Measurements from ENCODE around the gene INMT.

The INMT gene

DNA sequence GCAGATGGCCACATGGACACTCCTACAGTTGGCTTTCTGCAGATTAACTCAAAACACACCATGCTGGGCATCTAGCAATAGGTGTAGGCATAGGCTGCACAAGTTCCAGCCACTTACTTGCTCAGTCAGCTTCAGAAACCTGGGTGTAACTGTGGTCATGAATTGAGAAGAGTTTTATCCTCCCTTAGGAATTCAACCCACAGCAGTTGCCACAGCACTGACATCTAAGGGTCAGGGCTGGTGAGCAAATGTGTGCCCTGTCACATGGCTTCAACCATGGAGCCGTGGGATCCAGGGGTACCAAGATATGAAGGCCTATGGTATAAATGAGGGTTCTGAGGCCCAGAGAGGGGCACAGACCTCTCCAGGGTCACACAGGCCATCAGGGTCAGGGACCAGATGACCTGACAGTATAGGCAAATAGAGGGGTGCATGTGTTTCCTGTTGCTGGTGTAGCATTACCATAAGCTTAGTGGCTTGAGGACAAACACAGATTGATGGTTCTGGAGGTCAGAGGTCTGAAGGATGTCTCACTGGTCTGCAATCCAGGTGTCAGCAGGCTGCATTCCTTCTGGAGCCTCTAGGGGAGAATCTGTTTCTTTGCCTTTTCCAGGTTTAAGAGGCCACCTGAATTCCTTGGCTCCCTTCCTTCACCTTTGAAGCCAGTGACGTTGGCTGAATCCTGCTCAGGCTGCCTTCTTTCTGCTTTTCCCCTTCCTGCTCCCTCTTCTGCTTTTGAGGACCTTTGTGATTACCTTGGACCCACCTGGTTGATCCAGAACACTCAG lies 43.4 kb downstream of the INMT start:
- Mint-ChIP-seq H3K9me3 (no peaks in the 10 kb centered on the region), H3K27me3 (no peaks in the 10 kb centered on the region), H3K36me3 (ENCODE audit: low read depth) (no peaks in the 10 kb centered on the region), H3K4me3 (no peak overlapping the region), H3K4me1 (ENCODE audit: low read depth) (peaks cover 4% of the 10 kb centered on the region), H3K27ac (no peak overlapping the region)
- intact Hi-C loops (cut with micrococcal nuclease): no loop called here

DNA sequence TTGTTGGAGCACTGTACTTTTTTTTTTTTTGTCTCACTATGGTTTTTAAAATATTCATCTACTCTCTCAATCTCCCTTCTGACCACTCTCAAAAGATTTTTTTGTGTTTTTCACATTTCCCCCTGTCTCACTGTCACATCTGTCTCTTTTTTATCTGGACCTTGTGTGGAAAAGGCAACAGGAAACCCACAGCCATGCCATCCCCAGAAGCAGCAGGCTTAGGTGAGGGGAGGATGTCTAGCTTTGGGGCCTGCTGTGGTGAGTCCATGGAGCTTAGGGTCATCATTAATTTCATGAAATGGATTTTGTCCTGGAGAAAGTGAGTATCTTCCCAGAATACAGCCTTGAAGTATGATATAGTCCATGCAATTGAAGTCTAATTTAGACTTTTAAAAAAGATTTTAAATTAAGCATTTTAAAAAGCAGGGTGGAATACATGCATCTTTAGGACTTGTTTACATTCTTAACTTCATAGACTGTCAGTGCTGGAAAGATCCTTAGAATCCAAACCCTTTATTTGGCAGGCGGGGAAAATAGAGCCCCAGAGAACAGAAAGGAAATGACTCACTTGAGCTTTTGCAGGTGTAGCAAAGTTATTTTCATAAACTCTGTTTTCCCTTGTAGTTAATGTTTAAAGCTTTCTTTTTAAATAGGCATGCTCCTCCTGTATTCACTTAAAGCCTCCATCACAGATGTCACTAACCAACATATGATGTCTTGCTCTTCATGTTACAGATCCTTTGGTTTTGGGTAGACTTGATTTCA lies 44.4 kb downstream of the INMT start:
- H3K27me3 Mint-ChIP-seq: no peaks in the 10 kb centered on the region

DNA sequence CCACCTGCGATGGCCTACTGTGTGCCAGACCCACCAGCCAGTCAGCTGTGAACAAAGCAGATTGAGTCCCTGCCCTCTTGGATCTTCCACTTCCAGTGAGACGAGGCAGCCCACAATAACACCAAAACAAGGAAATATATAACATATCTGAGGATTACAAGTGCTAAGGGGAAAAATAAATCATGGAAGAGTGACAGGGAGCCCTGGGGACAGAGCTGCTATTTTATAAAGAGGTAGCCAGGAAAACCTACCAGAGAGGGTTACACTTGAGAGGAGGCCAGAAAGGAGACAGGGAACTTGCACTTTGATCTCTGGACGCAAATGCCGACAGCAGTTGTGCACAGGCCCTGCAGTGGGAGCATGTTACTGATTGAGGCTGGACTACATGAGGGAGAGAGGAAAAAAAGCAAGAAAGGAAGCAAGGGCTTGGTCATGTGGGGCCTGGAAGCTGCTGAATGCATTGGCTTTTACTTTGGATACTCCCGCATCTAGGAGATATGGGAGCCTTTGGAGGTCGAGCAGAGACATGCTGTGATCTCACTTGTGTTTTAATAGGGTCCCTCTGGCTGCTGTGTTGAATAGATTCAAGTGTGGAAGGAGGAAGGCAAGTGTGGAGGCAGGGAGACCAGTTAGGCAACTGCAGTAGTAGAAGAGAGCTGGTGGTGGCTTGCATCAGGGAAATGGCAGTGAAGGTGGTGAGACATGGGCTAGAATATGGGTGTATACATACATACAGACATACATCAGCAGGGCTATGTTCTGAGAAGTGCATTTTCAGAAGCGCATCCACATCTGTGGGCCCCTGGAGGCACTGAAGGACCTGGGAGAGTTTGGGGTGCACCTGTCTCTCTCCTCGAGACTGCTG lies 45.5 kb downstream of the INMT start:
- intact Hi-C loops (cut with micrococcal nuclease): no loop called here

More for the DNA sequence above, 44.4 kb downstream of the INMT start:
- Mint-ChIP-seq H3K9me3 (no peaks in the 10 kb centered on the region), H3K4me3 (no peak overlapping the region), H3K36me3 (ENCODE audit: low read depth) (no peaks in the 10 kb centered on the region), H3K27ac (no peak overlapping the region), H3K4me1 (ENCODE audit: low read depth) (peaks cover 4% of the 10 kb centered on the region)
- intact Hi-C loops (cut with micrococcal nuclease): no loop called here

DNA sequence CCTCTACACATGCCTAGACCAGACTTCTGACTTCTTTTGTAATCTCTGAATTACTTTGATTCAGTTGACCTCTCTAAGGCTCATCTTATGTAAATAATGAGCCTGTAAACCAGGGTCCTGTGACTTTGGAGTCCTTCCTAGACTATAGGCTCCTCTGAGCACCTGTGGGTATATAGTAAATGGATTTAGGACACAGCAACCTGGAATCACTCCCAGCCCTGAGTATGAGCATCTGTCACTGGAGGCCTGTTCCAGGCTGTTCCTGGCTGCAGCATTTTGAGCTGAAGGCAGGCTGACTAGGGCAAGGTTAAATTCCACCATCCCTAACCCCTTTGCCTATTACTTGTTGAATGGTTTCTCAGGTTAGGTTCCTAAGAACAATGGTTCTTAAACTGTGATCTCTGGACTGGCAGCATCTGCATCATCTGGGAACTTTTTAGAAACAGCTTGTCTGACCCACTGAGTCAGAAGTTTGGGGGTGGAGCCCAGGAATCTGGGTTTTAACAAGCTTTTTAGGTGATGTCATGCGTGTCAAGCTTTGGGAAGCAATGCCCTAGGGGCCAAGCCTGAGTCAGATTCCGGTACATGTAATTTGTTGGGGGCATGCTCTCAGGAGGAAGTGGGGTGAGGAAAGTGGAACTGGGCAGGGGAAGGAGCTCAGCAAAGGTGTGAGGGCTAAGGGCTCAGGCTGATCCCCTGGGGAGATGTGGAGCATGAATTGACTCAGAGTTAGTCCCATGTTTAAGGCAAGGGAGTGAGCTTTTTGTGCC lies 47.5 kb downstream of the INMT start:
- Mint-ChIP-seq H3K36me3 (ENCODE audit: low read depth) (no peaks in the 10 kb centered on the region), H3K27me3 (no peaks in the 10 kb centered on the region), H3K4me3 (no peak overlapping the region), H3K27ac (no peak overlapping the region), H3K4me1 (ENCODE audit: low read depth) (peaks cover 4% of the 10 kb centered on the region), H3K9me3 (no peaks in the 10 kb centered on the region)
- intact Hi-C loops (cut with micrococcal nuclease): no loop called here

More for the DNA sequence above, 45.5 kb downstream of the INMT start:
- H3K36me3 Mint-ChIP-seq (ENCODE audit: low read depth): no peaks in the 10 kb centered on the region
- peaks cover 4% of the 10 kb centered on the region for H3K4me1 Mint-ChIP-seq (ENCODE audit: low read depth)
- no peak overlapping the region for H3K4me3 Mint-ChIP-seq
- no peaks in the 10 kb centered on the region for H3K9me3 Mint-ChIP-seq
- H3K27me3 Mint-ChIP-seq: no peaks in the 10 kb centered on the region
- no peak overlapping the region for H3K27ac Mint-ChIP-seq

DNA sequence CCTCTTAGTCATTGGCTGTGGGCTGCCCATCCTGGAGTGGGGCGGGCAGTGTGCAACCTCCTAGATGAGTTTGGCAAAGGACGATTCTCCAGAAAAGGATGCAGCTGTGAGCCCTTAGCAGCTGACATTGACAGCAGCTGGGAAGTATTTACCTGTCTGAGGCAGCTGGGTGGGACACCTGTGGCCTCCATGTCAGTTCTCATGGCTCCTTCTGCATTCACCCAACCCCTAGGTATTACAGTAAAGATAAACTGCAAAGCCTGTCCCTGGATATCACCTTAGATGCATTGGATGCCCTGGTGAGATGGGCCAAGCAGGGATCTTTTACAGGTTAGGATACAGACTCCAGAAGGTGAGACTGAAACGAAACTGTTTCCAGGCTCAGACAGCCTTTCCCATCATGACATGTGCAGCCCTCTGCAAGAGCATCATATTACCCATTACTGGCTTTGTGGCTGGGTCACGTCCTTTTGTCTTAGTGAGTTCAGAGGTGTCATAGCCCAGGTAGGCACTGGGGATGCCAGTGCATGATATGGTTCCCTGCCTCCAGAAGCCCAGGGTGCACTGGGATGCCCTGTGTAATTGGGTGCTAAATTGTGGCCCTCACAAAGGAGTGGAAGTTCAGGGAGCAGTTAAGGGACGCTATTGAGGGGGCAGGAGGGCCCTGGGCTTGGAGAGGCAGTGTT lies 48.2 kb downstream of the INMT start:
- no peaks in the 10 kb centered on the region for H3K36me3 Mint-ChIP-seq (ENCODE audit: low read depth)

DNA sequence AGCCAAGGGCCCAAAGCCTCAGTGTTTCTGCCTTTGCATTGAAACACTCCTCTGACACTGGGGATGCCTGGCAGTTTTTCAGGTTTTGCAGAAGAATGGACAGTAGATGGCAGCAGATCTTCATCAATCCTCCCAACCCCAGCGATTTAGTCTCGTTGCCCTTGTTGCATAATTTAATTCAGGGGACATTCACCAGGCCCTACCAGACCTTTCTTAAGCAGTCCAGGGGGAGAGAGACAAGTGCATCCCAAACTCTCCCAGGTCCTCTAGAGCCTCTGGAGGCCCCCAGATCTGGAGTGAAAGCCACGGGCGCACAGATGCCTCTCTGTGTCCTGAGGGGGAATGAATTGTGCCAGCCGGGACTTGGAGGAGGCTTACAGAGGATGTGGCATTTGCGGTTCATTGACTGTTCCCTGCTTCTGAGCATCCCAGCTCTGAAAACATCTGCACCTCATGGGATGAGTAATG lies 48.9 kb downstream of the INMT start:
- H3K9me3 Mint-ChIP-seq: no peaks in the 10 kb centered on the region
- H3K27ac Mint-ChIP-seq: no peak overlapping the region
- no peaks in the 10 kb centered on the region for H3K27me3 Mint-ChIP-seq
- H3K4me1 Mint-ChIP-seq (ENCODE audit: low read depth): peaks cover 4% of the 10 kb centered on the region
- H3K4me3 Mint-ChIP-seq: no peak overlapping the region
- intact Hi-C loops (cut with micrococcal nuclease): loop anchor here (1.0 to 2.0 kb wide), 2 partner anchors 178 to 321 kb away; no protein-coding TSS in a partner anchor
- no peaks in the 10 kb centered on the region for H3K36me3 Mint-ChIP-seq (ENCODE audit: low read depth)

More for the DNA sequence above, 48.2 kb downstream of the INMT start:
- Mint-ChIP-seq H3K4me1 (ENCODE audit: low read depth) (peaks cover 4% of the 10 kb centered on the region), H3K27me3 (no peaks in the 10 kb centered on the region), H3K27ac (no peak overlapping the region), H3K4me3 (no peak overlapping the region), H3K9me3 (no peaks in the 10 kb centered on the region)
- intact Hi-C loops (cut with micrococcal nuclease): loop anchor here (1.0 to 2.0 kb wide), 2 partner anchors 179 to 322 kb away; no protein-coding TSS in a partner anchor

DNA sequence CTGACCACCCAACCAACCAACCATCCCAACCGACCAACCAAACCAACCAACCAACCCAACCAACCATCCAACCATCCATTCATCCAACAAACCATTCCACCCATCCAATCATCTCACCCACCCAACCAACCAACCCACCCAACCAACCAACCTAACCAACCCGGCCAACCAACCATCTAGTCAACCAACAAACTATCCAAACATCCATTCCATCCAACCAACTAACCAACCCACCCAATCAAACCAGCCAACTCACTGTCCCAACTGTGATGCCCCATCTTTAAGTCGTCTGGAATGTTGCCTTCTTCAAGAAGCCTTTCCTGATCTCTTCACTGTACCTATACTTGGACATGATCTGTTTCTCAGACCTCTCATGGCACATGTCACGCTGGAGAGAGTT lies 50.9 kb downstream of the INMT start:
- H3K27me3 Mint-ChIP-seq: no peaks in the 10 kb centered on the region
- H3K36me3 Mint-ChIP-seq (ENCODE audit: low read depth): no peaks in the 10 kb centered on the region
- intact Hi-C loops (cut with micrococcal nuclease): no loop called here
- no peak overlapping the region for H3K4me3 Mint-ChIP-seq
- peaks cover 18% of the 10 kb centered on the region for H3K4me1 Mint-ChIP-seq (ENCODE audit: low read depth)
- no peak overlapping the region for H3K27ac Mint-ChIP-seq
- H3K9me3 Mint-ChIP-seq: no peaks in the 10 kb centered on the region

DNA sequence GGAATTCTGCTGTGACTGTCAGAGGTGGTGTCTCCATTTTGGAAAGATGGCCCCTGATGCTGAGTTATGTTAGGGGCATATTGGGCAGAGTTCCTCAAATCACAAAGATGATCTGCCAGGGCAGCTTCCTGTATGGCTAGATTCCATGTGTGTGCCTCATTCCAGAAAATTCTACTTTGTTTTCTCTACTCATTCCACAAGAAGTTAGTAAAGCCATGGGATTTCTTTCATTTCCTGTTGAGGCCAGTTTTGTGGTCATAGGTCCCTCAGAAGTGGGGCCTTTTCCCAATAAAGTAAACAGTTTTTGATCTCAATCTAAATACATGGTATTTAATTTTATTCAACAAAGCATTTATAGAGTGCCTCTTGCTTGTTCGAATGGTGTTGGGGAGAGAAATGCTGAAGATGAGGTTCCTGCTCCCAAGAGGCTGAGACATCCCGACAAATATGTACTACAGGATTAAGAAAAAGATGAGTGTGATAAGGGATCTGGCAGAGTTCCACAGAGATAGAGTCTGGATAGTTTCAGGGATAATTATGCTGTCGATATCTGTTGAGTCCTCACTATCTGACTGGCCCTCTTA lies 52.2 kb downstream of the INMT start:
- Mint-ChIP-seq H3K27ac (no peak overlapping the region), H3K27me3 (no peaks in the 10 kb centered on the region), H3K9me3 (no peaks in the 10 kb centered on the region), H3K36me3 (ENCODE audit: low read depth) (no peaks in the 10 kb centered on the region), H3K4me3 (no peak overlapping the region), H3K4me1 (ENCODE audit: low read depth) (peaks cover 30% of the 10 kb centered on the region)
- intact Hi-C loops (cut with micrococcal nuclease): no loop called here

DNA sequence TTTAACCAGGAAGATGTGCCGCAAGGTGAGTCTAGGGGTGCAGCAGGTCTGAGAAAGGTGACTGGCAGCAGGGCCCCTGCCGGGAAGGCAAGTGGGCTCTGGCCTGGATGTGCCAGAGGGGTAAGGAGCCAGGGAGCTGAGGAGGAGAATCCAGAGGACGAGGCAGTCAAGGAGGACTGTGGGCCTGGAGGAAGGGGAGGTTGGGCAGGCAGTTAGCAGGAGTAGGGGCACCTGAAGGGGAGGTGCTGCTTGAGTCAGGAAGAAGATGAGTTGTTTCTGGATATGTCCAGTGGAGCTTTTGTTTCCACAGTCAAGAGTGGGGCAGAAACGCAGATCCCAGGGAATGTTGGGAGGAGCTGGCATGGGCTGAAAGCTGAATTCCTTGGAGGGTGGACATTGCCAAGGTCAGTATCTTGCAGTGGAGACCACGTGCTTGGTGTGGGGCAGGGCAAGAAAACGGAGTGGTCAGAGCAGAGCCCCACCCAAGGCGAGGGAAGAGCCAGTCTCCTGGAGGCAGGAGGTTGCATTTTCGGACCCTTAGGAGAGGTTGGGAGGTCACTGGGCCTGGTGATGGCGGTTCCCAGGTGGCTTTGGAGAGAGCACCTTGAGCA lies 53.3 kb downstream of the INMT start:
- intact Hi-C loops (cut with micrococcal nuclease): no loop called here
- H3K4me1 Mint-ChIP-seq (ENCODE audit: low read depth): peaks cover 26% of the 10 kb centered on the region
- H3K36me3 Mint-ChIP-seq (ENCODE audit: low read depth): no peaks in the 10 kb centered on the region
- no peak overlapping the region for H3K4me3 Mint-ChIP-seq
- no peaks in the 10 kb centered on the region for H3K9me3 Mint-ChIP-seq
- H3K27me3 Mint-ChIP-seq: no peaks in the 10 kb centered on the region
- no peak overlapping the region for H3K27ac Mint-ChIP-seq

DNA sequence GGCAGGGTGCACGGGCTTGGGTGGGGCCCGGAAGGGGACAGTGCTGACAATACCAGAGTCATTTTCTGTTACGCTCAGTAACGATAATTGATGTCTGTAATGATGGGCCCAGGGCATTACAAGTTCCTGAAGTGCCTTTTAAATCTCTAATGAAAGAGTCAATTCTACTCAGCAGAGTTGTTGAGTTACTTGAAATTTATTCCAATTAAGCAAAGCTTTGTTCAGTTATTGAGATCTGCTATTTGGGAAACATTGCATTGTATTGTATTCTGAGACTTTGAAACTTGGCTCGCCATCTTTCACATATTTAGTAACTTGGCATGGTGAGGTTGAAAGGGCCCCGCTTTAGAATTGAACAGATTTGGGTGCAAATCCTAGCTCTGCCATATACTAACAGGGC lies 54.0 kb downstream of the INMT start:
- H3K27ac Mint-ChIP-seq: no peak overlapping the region
- no peaks in the 10 kb centered on the region for H3K27me3 Mint-ChIP-seq
- H3K4me1 Mint-ChIP-seq (ENCODE audit: low read depth): peaks cover 26% of the 10 kb centered on the region
- no peaks in the 10 kb centered on the region for H3K9me3 Mint-ChIP-seq
- intact Hi-C loops (cut with micrococcal nuclease): no loop called here
- no peak overlapping the region for H3K4me3 Mint-ChIP-seq
- no peaks in the 10 kb centered on the region for H3K36me3 Mint-ChIP-seq (ENCODE audit: low read depth)

Measured in dendritic cell treated with granulocyte-macrophage colony-stimulating factor and Interleukin-4, amounts not matched to agents 40 ng/mL and 50 ng/mL, for 4 days (primary cell).